Spinal cord (tissue), 10 donors: ENCODE results near the gene LARP4. TPM values are rescaled to one million over a fixed set of nuclear protein-coding genes. Genes with fewer than 3 reads are reported as not detected.

ENCODE experiments used
- DNase-seq, 6 donors: peaks; one replicate each; pipeline versions ENCODE4 v3.0.0 to v3.0.0-alpha.2; 2013 to 2015; ENCODE audit warnings: low spot score in 6 of 6, low read depth in 4 of 6
- H3K27ac ChIP-seq: one replicate; pipeline ENCODE4 v1.5.1; 2013; ENCODE audit warnings: low read depth, low read length, control low read depth
- H3K27me3 ChIP-seq: one replicate; pipeline ENCODE4 v1.6.1; 2013; ENCODE audit warnings: low read length; ENCODE audit not compliant: control insufficient read depth, insufficient read depth
- H3K36me3 ChIP-seq: one replicate; pipeline ENCODE4 v1.6.1; 2013; ENCODE audit warnings: low read length; ENCODE audit not compliant: control insufficient read depth, insufficient read depth
- H3K4me1 ChIP-seq: one replicate; pipeline ENCODE4 v1.6.1; 2013; ENCODE audit warnings: low read length; ENCODE audit not compliant: control insufficient read depth, insufficient read depth
- H3K4me3 ChIP-seq: one replicate; pipeline ENCODE4 v1.5.1; 2013; ENCODE audit warnings: low read depth, low read length, control low read depth
- H3K9me3 ChIP-seq: one replicate; pipeline ENCODE4 v1.6.1; 2013; ENCODE audit warnings: low read length; ENCODE audit not compliant: control insufficient read depth, insufficient read depth
- WGBS: methylation state at CpG from one replicate; pipeline ENCODE4 v1.1.5; 2013; ENCODE audit warnings: missing lambda C conversion rate; ENCODE audit not compliant: insufficient coverage; 5-methylcytosine and 5-hydroxymethylcytosine counted together
- long read RNA-seq, 4 donors: transcript quantifications; one replicate each; lab custom pipeline, GENCODE V29; 2026
- polyA plus RNA-seq, 2 donors: library from polyadenylated mRNA; unstranded; fragments of 120-200 nt; gene quantifications; one replicate each; pipeline ENCODE4 v1.2.1, GENCODE V29; 2013; ENCODE audit not compliant: insufficient read length in 2 of 2
- total RNA-seq, 2 donors: library from RNA; depleted of rRNA in 1 of 2; stranded (reverse); fragments of 120-200 nt in 1 of 2; fragments of >200 nt in 1 of 2; gene quantifications; one replicate each; pipeline versions ENCODE4 v1.2.3 to v1.2.4, GENCODE V29; 2013 to 2014
- donor health status: healthy.

Gene LARP4
- total RNA-seq (10 to 100 TPM; 31.9 to 87.6 TPM), polyA plus RNA-seq (10 to 100 TPM; 19.8 to 25.6 TPM)
- long read RNA-seq, donor 1, partial matches to known transcripts: 0 of 1 reads
- long read RNA-seq, donor 1, other reads (novel, unspliced or antisense): 0 of 1 reads
- long read RNA-seq, donor 2, full-length matches to known transcripts: 2 of 2 reads
- long read RNA-seq, donor 2, partial matches to known transcripts: 0 of 2 reads
- long read RNA-seq, donor 2, other reads (novel, unspliced or antisense): 0 of 2 reads
- long read RNA-seq, donor 3, partial matches to known transcripts: 7 of 8 reads
- long read RNA-seq, donor 3, other reads (novel, unspliced or antisense): 0 of 8 reads
- long read RNA-seq, donor 4, full-length matches to known transcripts: 3 of 3 reads
- long read RNA-seq, donor 4, partial matches to known transcripts: 0 of 3 reads
- long read RNA-seq, donor 4, other reads (novel, unspliced or antisense): 0 of 3 reads

GRCh38 chr12:50400638-50401499 is at the start of gene LARP4:
Gene LARP4 (plus strand): TSS chr12:50400885. CDS start chr12:50401011, 126 bp downstream.
- H3K4me3 ChIP-seq: peak within 1 kb of the TSS; percentile 94
- no peaks in the 10 kb centered on the region for H3K27me3 ChIP-seq
- WGBS: 0% methylated on average over 45 of the region's 54 CpGs
- no peaks in the 10 kb centered on the region for H3K4me1 ChIP-seq
- H3K9me3 ChIP-seq: no peaks in the 10 kb centered on the region
- no peaks in the 10 kb centered on the region for H3K36me3 ChIP-seq
- H3K27ac ChIP-seq: peak within 1 kb of the TSS; percentile 98
- DNase-seq: peak; percentile 88 to 99 (median 94)

GRCh38 chr12:50351120-50352043 is 49.3 kb upstream of the LARP4 start:
- 88% methylated on average over 9 of the region's 11 CpGs for WGBS
- no peaks in the 10 kb centered on the region for H3K9me3 ChIP-seq
- DNase-seq: no peak
- no peak overlapping the region for H3K27ac ChIP-seq
- peaks cover 2% of the 10 kb centered on the region for H3K36me3 ChIP-seq
- H3K4me3 ChIP-seq: no peak overlapping the region
- no peaks in the 10 kb centered on the region for H3K4me1 ChIP-seq
- H3K27me3 ChIP-seq: no peaks in the 10 kb centered on the region

- no peaks in the 10 kb centered on the region for H3K4me1 ChIP-seq
- no peaks in the 10 kb centered on the region for H3K9me3 ChIP-seq
- WGBS: 97% methylated on average over 2 of the region's 3 CpGs
- H3K27me3 ChIP-seq: no peaks in the 10 kb centered on the region
- H3K4me3 ChIP-seq: no peak overlapping the region
- H3K27ac ChIP-seq: no peak overlapping the region
- DNase-seq: no peak
- peaks cover 2% of the 10 kb centered on the region for H3K36me3 ChIP-seq
Measured at GRCh38 chr12:50353404-50353803, 47.3 kb upstream of the LARP4 start.

GRCh38 chr12:50353869-50354593 is 46.7 kb upstream of the LARP4 start:
- Histone ChIP-seq H3K27me3 (no peaks in the 10 kb centered on the region), H3K36me3 (peaks cover 2% of the 10 kb centered on the region), H3K27ac (no peak overlapping the region), H3K4me3 (no peak overlapping the region), H3K4me1 (no peaks in the 10 kb centered on the region), H3K9me3 (no peaks in the 10 kb centered on the region)
- 88% methylated on average over 3 of the region's 3 CpGs for WGBS
- no peak for DNase-seq

GRCh38 chr12:50354908-50355307 is 45.8 kb upstream of the LARP4 start:
- no peak for DNase-seq
- Histone ChIP-seq H3K9me3 (no peaks in the 10 kb centered on the region), H3K27ac (no peak overlapping the region), H3K4me1 (no peaks in the 10 kb centered on the region), H3K27me3 (no peaks in the 10 kb centered on the region), H3K4me3 (no peak overlapping the region), H3K36me3 (peaks cover 2% of the 10 kb centered on the region)
- no CpG with 5 or more reads among the region's 2 CpGs for WGBS

- H3K36me3 ChIP-seq: peaks cover 2% of the 10 kb centered on the region
- no peaks in the 10 kb centered on the region for H3K9me3 ChIP-seq
- H3K4me3 ChIP-seq: no peak overlapping the region
- H3K4me1 ChIP-seq: no peaks in the 10 kb centered on the region
- H3K27me3 ChIP-seq: no peaks in the 10 kb centered on the region
- no peak overlapping the region for H3K27ac ChIP-seq
- no peak for DNase-seq
- no CpG with 5 or more reads among the region's 4 CpGs for WGBS
Measured at GRCh38 chr12:50355365-50355764, 45.3 kb upstream of the LARP4 start.

GRCh38 chr12:50362671-50363070 is 38.0 kb upstream of the LARP4 start:
- Histone ChIP-seq H3K9me3 (no peaks in the 10 kb centered on the region), H3K27ac (no peak overlapping the region), H3K27me3 (no peaks in the 10 kb centered on the region), H3K4me3 (no peak overlapping the region), H3K4me1 (no peaks in the 10 kb centered on the region), H3K36me3 (no peaks in the 10 kb centered on the region)
- WGBS: 97% methylated on average over 3 of the region's 4 CpGs
- no peak for DNase-seq

- H3K36me3 ChIP-seq: no peaks in the 10 kb centered on the region
- DNase-seq: peak in 1 of 6 donors; percentile 6
- no peak overlapping the region for H3K4me3 ChIP-seq
- no peaks in the 10 kb centered on the region for H3K4me1 ChIP-seq
- no peaks in the 10 kb centered on the region for H3K27me3 ChIP-seq
- no peaks in the 10 kb centered on the region for H3K9me3 ChIP-seq
- H3K27ac ChIP-seq: no peak overlapping the region
- no CpG with 5 or more reads among the region's 5 CpGs for WGBS
Measured at GRCh38 chr12:50363141-50363540, 37.5 kb upstream of the LARP4 start.
